DND-41 (cell line): ENCODE data around the gene TMEM127.

Source experiments
- EZH2 ChIP-seq: IDR thresholded peaks from 3 replicates; pipeline ENCODE4 v1.6.1; 2012; ENCODE audit warnings: borderline replicate concordance, low read depth, mild to moderate bottlenecking, moderate library complexity, low read length, inconsistent platforms; ENCODE audit not compliant: severe bottlenecking
- TF ChIP-seq, protein P1 (sequence below): IDR thresholded peaks from 2 replicates; pipeline ENCODE4 v1.5.1; 2012; ENCODE audit warnings: borderline replicate concordance, low read length, moderate library complexity, mild to moderate bottlenecking; ENCODE audit not compliant: poor library complexity, severe bottlenecking; ENCODE audit errors: extremely low read depth

DNA sequence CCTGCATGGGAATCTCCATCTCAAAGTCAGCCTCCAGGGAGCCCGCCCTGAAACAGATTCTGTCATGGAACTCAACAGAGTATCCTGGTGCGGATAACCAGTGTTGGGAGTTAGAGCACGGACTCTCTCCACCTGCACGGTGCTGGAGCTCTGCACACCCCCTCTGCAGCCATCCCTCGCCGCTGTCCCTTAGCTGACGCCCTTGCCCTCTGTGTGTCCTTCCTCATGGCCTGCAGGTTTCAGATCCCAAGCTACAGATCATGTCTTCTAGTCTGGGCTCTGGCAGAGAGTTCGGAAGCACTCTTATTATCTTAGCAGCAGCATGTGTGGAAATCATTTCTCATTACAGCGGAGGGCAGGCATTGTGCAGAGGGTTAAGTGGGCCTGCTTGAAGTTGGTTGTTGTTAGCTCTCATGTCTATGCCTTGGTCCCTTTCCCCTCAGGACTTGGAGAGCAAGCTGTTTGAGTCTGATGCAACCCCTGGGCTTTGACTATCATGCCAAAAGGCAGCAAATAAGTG, 26.0 kb downstream of the TMEM127 start:
- TF ChIP-seq, protein P1, sequence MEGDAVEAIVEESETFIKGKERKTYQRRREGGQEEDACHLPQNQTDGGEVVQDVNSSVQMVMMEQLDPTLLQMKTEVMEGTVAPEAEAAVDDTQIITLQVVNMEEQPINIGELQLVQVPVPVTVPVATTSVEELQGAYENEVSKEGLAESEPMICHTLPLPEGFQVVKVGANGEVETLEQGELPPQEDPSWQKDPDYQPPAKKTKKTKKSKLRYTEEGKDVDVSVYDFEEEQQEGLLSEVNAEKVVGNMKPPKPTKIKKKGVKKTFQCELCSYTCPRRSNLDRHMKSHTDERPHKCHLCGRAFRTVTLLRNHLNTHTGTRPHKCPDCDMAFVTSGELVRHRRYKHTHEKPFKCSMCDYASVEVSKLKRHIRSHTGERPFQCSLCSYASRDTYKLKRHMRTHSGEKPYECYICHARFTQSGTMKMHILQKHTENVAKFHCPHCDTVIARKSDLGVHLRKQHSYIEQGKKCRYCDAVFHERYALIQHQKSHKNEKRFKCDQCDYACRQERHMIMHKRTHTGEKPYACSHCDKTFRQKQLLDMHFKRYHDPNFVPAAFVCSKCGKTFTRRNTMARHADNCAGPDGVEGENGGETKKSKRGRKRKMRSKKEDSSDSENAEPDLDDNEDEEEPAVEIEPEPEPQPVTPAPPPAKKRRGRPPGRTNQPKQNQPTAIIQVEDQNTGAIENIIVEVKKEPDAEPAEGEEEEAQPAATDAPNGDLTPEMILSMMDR = no peak
- TF ChIP-seq EZH2 = no peak
